ENCODE measurements around the gene RAPH1. TPM values are rescaled to one million over a fixed set of nuclear protein-coding genes. Genes with fewer than 3 reads are reported as not detected.
"Not testable (repeated sequence)": the region's sequence is repeated elsewhere in the genome, so short reads cannot be mapped to it uniquely, and the experiment has no call there.

Gene RAPH1
- total and polyA plus RNA-seq, 12 donors, result 3.1 to 20.6 (median 15.9) TPM

DNA sequence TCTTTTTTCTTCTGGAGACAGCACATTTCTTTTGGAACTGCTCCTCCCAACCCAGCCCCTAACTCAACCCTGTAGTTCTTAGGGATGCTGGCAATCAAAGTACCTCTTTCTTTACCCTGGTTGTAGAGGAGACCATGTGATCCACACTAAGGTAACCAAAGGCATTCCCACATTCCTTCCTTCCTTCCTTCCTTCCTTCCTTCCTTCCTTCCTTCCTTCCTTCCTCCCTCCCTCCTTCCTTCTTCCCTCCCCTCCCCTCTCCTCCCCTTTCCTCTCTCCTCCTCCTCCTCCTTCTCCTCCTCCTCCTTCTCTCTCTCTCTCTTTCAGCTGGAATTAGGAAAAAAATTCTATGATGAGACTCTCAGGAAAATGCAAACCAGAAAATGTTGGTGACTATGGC lies 13.8 kb upstream of the RAPH1 start:
- intact Hi-C loops (cut with DNase I), result no loop called here
- Histone ChIP-seq H3K27me3 (no peaks in the 10 kb centered on the region), H3K36me3 (no peaks in the 10 kb centered on the region), H3K4me1 (peaks cover 0 to 15% (median 0%) of the 10 kb centered on the region in 9 donors), H3K27ac (no peak overlapping the region), H3K9me3 (no peaks in the 10 kb centered on the region), H3K4me3 (no peak overlapping the region)
- no peak for TF ChIP-seq CTCF (IDR thresholded peaks at IDR 0.05)
- DNase-seq, result no peak
- ATAC-seq, result no peak

- ATAC-seq, result no peak
- intact Hi-C loops (cut with DNase I), result no loop called here
- 52 to 64% methylated on average over 1 of the region's 1 CpG for WGBS, 2 donors
These were observed 12.3 kb upstream of the RAPH1 start for GRCh38 chr2:203547356-203547755.

DNA sequence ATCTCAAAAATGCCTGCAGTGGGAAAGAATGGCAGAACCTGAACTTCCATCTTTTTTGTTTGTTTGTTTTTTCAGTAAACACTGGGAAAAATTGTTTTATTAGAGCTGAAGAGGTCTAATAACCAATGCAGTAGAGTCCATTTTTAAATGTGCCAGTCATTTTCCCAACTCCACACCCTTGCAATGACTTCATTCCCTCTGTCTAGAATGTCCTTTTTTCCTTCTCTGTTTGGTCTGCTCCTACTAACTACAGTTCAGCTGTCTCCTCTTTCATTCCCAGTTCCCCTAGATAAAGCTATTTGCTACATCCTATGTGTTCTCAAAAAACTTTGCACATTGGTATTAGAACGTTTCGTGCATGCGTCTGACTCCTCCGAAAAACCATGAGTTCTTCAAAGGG lies 9.3 kb upstream of the RAPH1 start:
- intact Hi-C loops (cut with DNase I), result no loop called here

More at GRCh38 chr2:203547356-203547755, 12.3 kb upstream of the RAPH1 start:
- Histone ChIP-seq H3K9me3 (no peaks in the 10 kb centered on the region), H3K4me3 (no peak overlapping the region), H3K4me1 (peaks cover 0 to 15% (median 0%) of the 10 kb centered on the region in 9 donors), H3K27ac (no peak overlapping the region), H3K36me3 (no peaks in the 10 kb centered on the region), H3K27me3 (no peaks in the 10 kb centered on the region)
- no peak for DNase-seq
- TF ChIP-seq CTCF (IDR thresholded peaks at IDR 0.05), result no peak

GRCh38 chr2:203543898-203544328 lies 8.8 kb upstream of the RAPH1 start:
- Histone ChIP-seq H3K4me3 (no peak overlapping the region), H3K9me3 (no peaks in the 10 kb centered on the region), H3K27me3 (no peaks in the 10 kb centered on the region), H3K27ac (no peak overlapping the region), H3K4me1 (peaks cover 0 to 6% (median 0%) of the 10 kb centered on the region in 9 donors), H3K36me3 (no peaks in the 10 kb centered on the region)
- DNase-seq (no peak), ATAC-seq (no peak)
- intact Hi-C loops (cut with DNase I), result no loop called here
- WGBS, 2 donors, result 90 to 91% methylated on average over 8 of the region's 8 CpGs
- TF ChIP-seq CTCF (IDR thresholded peaks at IDR 0.05), result no peak

More for the DNA sequence above, 9.3 kb upstream of the RAPH1 start:
- DNase-seq (no peak), ATAC-seq (no peak)
- Histone ChIP-seq H3K4me1 (peaks cover 0 to 6% (median 0%) of the 10 kb centered on the region in 9 donors), H3K27me3 (no peaks in the 10 kb centered on the region), H3K27ac (no peak overlapping the region), H3K4me3 (no peak overlapping the region), H3K9me3 (no peaks in the 10 kb centered on the region), H3K36me3 (no peaks in the 10 kb centered on the region)
- TF ChIP-seq CTCF (IDR thresholded peaks at IDR 0.05), result no peak
- 95% methylated on average over 4 of the region's 4 CpGs for WGBS, 2 donors

DNA sequence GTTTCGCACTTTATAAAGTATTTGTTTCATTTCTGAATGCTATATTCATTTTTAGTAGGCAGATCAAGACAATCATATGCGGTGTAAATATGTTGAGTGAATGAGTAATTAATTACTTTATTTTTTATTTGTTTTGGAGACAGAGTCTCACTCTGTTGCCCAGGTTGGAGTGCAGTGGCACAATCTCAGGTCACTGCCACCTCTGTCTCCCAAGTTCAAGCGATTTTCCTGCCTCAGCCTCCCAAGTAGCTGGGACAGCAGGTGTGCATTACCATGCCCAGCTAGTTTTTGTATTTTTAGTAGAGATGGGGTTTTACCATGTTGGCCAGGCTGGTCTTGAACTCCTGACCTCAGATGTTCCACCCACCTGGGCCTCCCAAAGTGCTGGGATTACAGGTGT lies 5.5 kb upstream of the RAPH1 start:
- H3K27ac ChIP-seq, result peak overlapping the region in 1 of 10 donors; percentile 3
- H3K36me3 ChIP-seq; H3K9me3 ChIP-seq; H3K4me3 ChIP-seq; ATAC-seq; DNase-seq; intact Hi-C loops (cut with DNase I); H3K27me3 ChIP-seq: not testable (repeated sequence)
- WGBS, 2 donors, result 64 to 69% methylated on average over 3 of the region's 3 CpGs
- H3K4me1 ChIP-seq, result peaks cover 0 to 14% (median 6%) of the 10 kb centered on the region in 9 donors

GRCh38 chr2:203538237-203538636 lies 3.1 kb upstream of the RAPH1 start:
- not testable (repeated sequence) for H3K9me3 ChIP-seq, ATAC-seq, DNase-seq, H3K27ac ChIP-seq, H3K36me3 ChIP-seq, H3K4me3 ChIP-seq
- peaks cover 0 to 21% (median 15%) of the 10 kb centered on the region in 9 donors for H3K4me1 ChIP-seq
- intact Hi-C loops (cut with DNase I), result loop anchor here in 4 of 10 donors (5.0 to 10.0 kb wide), 8 partner anchors 44 to 267 kb away; no protein-coding TSS in a partner anchor
- peaks cover 0 to 11% (median 0%) of the 10 kb centered on the region in 7 donors for H3K27me3 ChIP-seq
- 86 to 93% methylated on average over 4 of the region's 4 CpGs for WGBS, 2 donors

- Histone ChIP-seq H3K4me1 (peaks cover 0 to 38% (median 22%) of the 10 kb centered on the region in 9 donors), H3K27ac (peak overlapping the region in 1 of 10 donors; percentile 97), H3K27me3 (peaks cover 0 to 21% (median 0%) of the 10 kb centered on the region in 7 donors)
- H3K9me3 ChIP-seq, H3K4me3 ChIP-seq, ATAC-seq, DNase-seq, H3K36me3 ChIP-seq: not testable (repeated sequence)
- intact Hi-C loops (cut with DNase I), result loop anchor here in 4 of 10 donors (5.0 to 10.0 kb wide), 8 partner anchors 46 to 268 kb away; no protein-coding TSS in a partner anchor
- WGBS, 2 donors, result 93 to 99% methylated on average over 2 of the region's 2 CpGs
These were observed 1.5 kb upstream of the RAPH1 start for GRCh38 chr2:203536586-203536951.

Data from heart right ventricle (tissue), 16 donors.